Naive thymus-derived CD4-positive, alpha-beta T cell (primary cell): ENCODE data around the gene FHIP1B. TPM values are rescaled to one million over a fixed set of nuclear protein-coding genes. Genes with fewer than 3 reads are reported as not detected.
A peak's percentile ranks its signal among the peaks of the same experiment; 100 is the strongest.
"Not testable (repeated sequence)": the region's sequence is repeated elsewhere in the genome, so short reads cannot be mapped to it uniquely, and the experiment has no call there.

Source experiments
- ATAC-seq: fragments of 150-1000 bp; cut with Tn5 transposase; 2 replicates; pipeline ENCODE4 v1.10.0; 2021; ENCODE audit warnings: mild to moderate bottlenecking, moderate library complexity
- CTCF ChIA-PET: fragments of 350-600 bp; sonication (Branson Sonifier 250); formaldehyde crosslinking; loops from one replicate; lab custom pipeline; 2021; ENCODE audit warnings: antibody characterized with exemption; lab: Charles Lee
- POLR2A ChIA-PET: fragments of 350-600 bp; sonication (Branson Sonifier 250); formaldehyde crosslinking; loops from one replicate; lab custom pipeline; 2021; ENCODE audit warnings: antibody characterized with exemption, inconsistent platforms; lab: Charles Lee
- DNase-seq, 9 donors: peaks; one replicate each; pipeline versions ENCODE4 v3.0.0 to v3.0.0-alpha.2; 2020 to 2022; ENCODE audit warnings: mixed read lengths in 1 of 9
- H3K27ac ChIP-seq: one replicate; pipeline ENCODE4 v1.7.0; 2013; ENCODE audit warnings: mild to moderate bottlenecking, low read depth, low read length, moderate library complexity
- H3K27me3 ChIP-seq, 2 donors: one replicate each; pipeline ENCODE4 v1.7.0; 2013; ENCODE audit warnings: low read length in 2 of 2, mild to moderate bottlenecking in 2 of 2, moderate library complexity in 2 of 2; ENCODE audit not compliant: control insufficient read depth in 2 of 2, insufficient read depth in 2 of 2
- H3K36me3 ChIP-seq, 3 experiments: 1 replicate in 2 of 3; 2 replicates in 1 of 3; pipeline ENCODE4 v1.7.0; 2013; ENCODE audit warnings: low read length in 3 of 3, mild to moderate bottlenecking in 3 of 3, moderate library complexity in 1 of 3; ENCODE audit not compliant: insufficient read depth in 3 of 3, control insufficient read depth in 2 of 3
- H3K4me1 ChIP-seq, 2 donors: one replicate each; pipeline ENCODE4 v1.7.0; 2013; ENCODE audit warnings: low read length in 2 of 2, mild to moderate bottlenecking in 2 of 2, moderate library complexity in 1 of 2; ENCODE audit not compliant: control insufficient read depth in 2 of 2, insufficient read depth in 2 of 2
- H3K4me3 ChIP-seq: 2 replicates; pipeline ENCODE4 v1.7.0; 2013; ENCODE audit warnings: mild to moderate bottlenecking, low read length
- H3K9me3 ChIP-seq, 3 experiments: 1 replicate in 2 of 3; 2 replicates in 1 of 3; pipeline ENCODE4 v1.7.0; 2013; ENCODE audit warnings: low read length in 3 of 3; ENCODE audit not compliant: control insufficient read depth in 2 of 3
- H3K27ac Mint-ChIP-seq, 9 donors: one replicate each; pipeline ENCODE4 v1.8.0; 2020 to 2022; ENCODE audit warnings: mixed read lengths in 9 of 9, mild to moderate bottlenecking in 8 of 9, moderate library complexity in 5 of 9, inconsistent platforms in 2 of 9
- H3K27me3 Mint-ChIP-seq, 5 donors: one replicate each; pipeline ENCODE4 v1.8.0; 2021 to 2022; ENCODE audit warnings: mixed read lengths in 5 of 5, mild to moderate bottlenecking in 1 of 5
- H3K36me3 Mint-ChIP-seq, 5 donors: one replicate each; pipeline ENCODE4 v1.8.0; 2020 to 2022; ENCODE audit warnings: mixed read lengths in 5 of 5, mild to moderate bottlenecking in 3 of 5, inconsistent platforms in 1 of 5
- H3K4me1 Mint-ChIP-seq, 7 donors: one replicate each; pipeline ENCODE4 v1.8.0; 2020 to 2022; ENCODE audit warnings: mixed read lengths in 7 of 7, mild to moderate bottlenecking in 3 of 7, inconsistent platforms in 1 of 7
- H3K4me3 Mint-ChIP-seq, 10 donors: one replicate each; pipeline ENCODE4 v1.8.0; 2020 to 2022; ENCODE audit warnings: mild to moderate bottlenecking in 10 of 10, mixed read lengths in 10 of 10, moderate library complexity in 6 of 10, inconsistent platforms in 2 of 10
- H3K9me3 Mint-ChIP-seq, 11 donors: one replicate each; pipeline ENCODE4 v1.8.0; 2020 to 2022; ENCODE audit warnings: mixed read lengths in 11 of 11, mild to moderate bottlenecking in 4 of 11, inconsistent platforms in 1 of 11, moderate library complexity in 1 of 11
- intact Hi-C, 2 donors: fragments of 100-400 bp; cut with micrococcal nuclease; formaldehyde crosslinking; loops; one replicate each; pipeline ENCODE4 v1.15.1; 2023
- polyA plus RNA-seq, 2 donors: library from polyadenylated mRNA; unstranded; fragments of 300-500 nt; fragmentation: Illumina TruSeq; gene quantifications; one replicate each; pipeline ENCODE4 v1.2.3, GENCODE V29; 2021
- total RNA-seq, 6 experiments: library from RNA in 5 of 6; stranded (reverse) in 5 of 6; gene quantifications; 1 replicate in 5 of 6; 2 replicates in 1 of 6; pipeline ENCODE4 v1.2.3 and lab custom pipeline; 2021 to 2026

Gene FHIP1B
- total and polyA plus RNA-seq, 7 experiments from 2014 or later, result 9.7 to 52.4 (median 31.4) TPM

- intact Hi-C loops, result loop anchor here (5.0 kb wide), 2 partner anchors 64 to 189 kb away; partner anchors contain the start of gene HPX (in 1 of the 2)
Measured at GRCh38 chr11:6253197-6253596, 18.8 kb upstream of the FHIP1B start.

DNA sequence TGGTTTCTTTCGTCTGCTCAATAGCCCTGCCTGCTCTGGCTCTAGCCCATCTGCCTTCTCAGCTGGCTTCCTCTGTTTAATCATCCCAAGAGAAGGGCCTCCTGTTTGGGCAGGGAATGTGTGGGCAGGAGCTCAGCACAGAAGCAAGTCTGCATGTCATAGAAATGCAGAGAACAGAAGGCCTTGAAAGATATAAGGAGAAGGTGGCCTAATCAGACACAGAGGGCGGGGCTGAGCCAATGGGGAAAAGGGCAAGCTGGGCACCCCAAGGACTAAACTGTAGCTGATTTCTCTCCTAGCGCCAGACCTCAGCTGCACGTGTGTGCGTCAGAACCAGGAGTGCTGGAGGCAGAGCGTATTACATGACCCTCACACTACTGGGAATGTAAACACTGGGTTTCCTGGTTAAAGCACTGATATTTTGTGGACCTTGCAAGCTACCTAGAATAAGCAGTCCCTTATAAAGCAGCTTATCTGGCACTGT lies 17.6 kb upstream of the FHIP1B start:
- no peaks in the 10 kb centered on the region for H3K9me3 Mint-ChIP-seq
- H3K27ac Mint-ChIP-seq, result no peak overlapping the region
- Histone ChIP-seq H3K9me3 (no peaks in the 10 kb centered on the region), H3K4me3 (no peak overlapping the region), H3K36me3 (no peaks in the 10 kb centered on the region), H3K4me1 (no peaks in the 10 kb centered on the region), H3K27me3 (no peaks in the 10 kb centered on the region), H3K27ac (no peak overlapping the region)
- H3K27me3 Mint-ChIP-seq, result peaks cover 0 to 17% (median 0%) of the 10 kb centered on the region in 5 donors
- H3K4me1 Mint-ChIP-seq, result no peaks in the 10 kb centered on the region
- ChIA-PET POLR2A (no interaction called here), CTCF (interaction anchor here (0.6 to 4.8 kb wide), 3 partner anchors 9 to 100 kb away, joined by 3 to 27 read pairs (median 14); partner anchors contain the start of gene CCKBR)
- ATAC-seq (no peak), DNase-seq (no peak)
- H3K36me3 Mint-ChIP-seq, result no peaks in the 10 kb centered on the region
- intact Hi-C loops, result loop anchor here (1.0 to 5.0 kb wide), 5 partner anchors 64 to 253 kb away; partner anchors contain the start of gene HPX (in 1 of the 2)
- H3K4me3 Mint-ChIP-seq, result no peak overlapping the region

More at GRCh38 chr11:6253197-6253596, 18.8 kb upstream of the FHIP1B start:
- ATAC-seq, result no peak
- Histone ChIP-seq H3K4me1 (no peaks in the 10 kb centered on the region), H3K27me3 (peaks cover 0 to under 1% of the 10 kb centered on the region in 2 donors), H3K27ac (no peak overlapping the region), H3K4me3 (no peak overlapping the region), H3K9me3 (no peaks in the 10 kb centered on the region), H3K36me3 (no peaks in the 10 kb centered on the region)
- POLR2A ChIA-PET, result no interaction called here
- H3K36me3 Mint-ChIP-seq, result no peaks in the 10 kb centered on the region
- no peak overlapping the region for H3K27ac Mint-ChIP-seq
- DNase-seq, result no peak
- H3K4me1 Mint-ChIP-seq, result no peaks in the 10 kb centered on the region
- no peaks in the 10 kb centered on the region for H3K9me3 Mint-ChIP-seq
- H3K4me3 Mint-ChIP-seq, result no peak overlapping the region
- CTCF ChIA-PET, result interaction anchor here (4.8 kb wide), 1 partner anchor 99 kb away, joined by 27 read pairs; no protein-coding TSS in a partner anchor
- peaks cover 0 to 9% (median 4%) of the 10 kb centered on the region in 5 donors for H3K27me3 Mint-ChIP-seq

- no peak overlapping the region for H3K4me3 Mint-ChIP-seq
- Histone ChIP-seq H3K4me1 (no peaks in the 10 kb centered on the region), H3K27ac (no peak overlapping the region), H3K27me3 (no peaks in the 10 kb centered on the region), H3K36me3 (no peaks in the 10 kb centered on the region), H3K4me3 (no peak overlapping the region), H3K9me3 (no peaks in the 10 kb centered on the region)
- H3K36me3 Mint-ChIP-seq, result no peaks in the 10 kb centered on the region
- H3K4me1 Mint-ChIP-seq, result no peaks in the 10 kb centered on the region
- intact Hi-C loops, result loop anchor here (1.0 to 5.0 kb wide), 5 partner anchors 65 to 254 kb away; partner anchors contain the start of gene HPX (in 1 of the 2)
- ATAC-seq (peak; percentile 71), DNase-seq (peak in 5 of 9 donors; percentile 21 to 51 (median 27))
- no peaks in the 10 kb centered on the region for H3K9me3 Mint-ChIP-seq
- ChIA-PET POLR2A (no interaction called here), CTCF (interaction anchor here (0.6 to 4.8 kb wide), 6 partner anchors 10 to 168 kb away, joined by 3 to 27 read pairs (median 5); partner anchors contain the start of genes APBB1 and CCKBR)
- H3K27ac Mint-ChIP-seq, result no peak overlapping the region
- peaks cover 0 to 17% (median 0%) of the 10 kb centered on the region in 5 donors for H3K27me3 Mint-ChIP-seq
Measured at GRCh38 chr11:6251120-6251733, 16.8 kb upstream of the FHIP1B start.

GRCh38 chr11:6249770-6250555 lies 15.5 kb upstream of the FHIP1B start:
- Mint-ChIP-seq H3K36me3 (no peaks in the 10 kb centered on the region), H3K4me3 (no peak overlapping the region), H3K9me3 (no peaks in the 10 kb centered on the region), H3K27me3 (peaks cover 0 to 21% (median 0%) of the 10 kb centered on the region in 5 donors), H3K4me1 (no peaks in the 10 kb centered on the region), H3K27ac (no peak overlapping the region)
- H3K36me3 ChIP-seq, result no peaks in the 10 kb centered on the region
- ChIA-PET CTCF (interaction anchor here (0.6 to 4.8 kb wide), 4 partner anchors 11 to 102 kb away, joined by 3 to 27 read pairs (median 9); partner anchors contain the start of gene CCKBR), POLR2A (interaction anchor here (0.8 kb wide), 1 partner anchor 128 kb away, joined by 3 read pairs; no protein-coding TSS in a partner anchor)
- H3K27me3 ChIP-seq, result no peaks in the 10 kb centered on the region
- no peak overlapping the region for H3K4me3 ChIP-seq
- no peaks in the 10 kb centered on the region for H3K4me1 ChIP-seq
- no peak overlapping the region for H3K27ac ChIP-seq
- ATAC-seq, result no peak
- H3K9me3 ChIP-seq, result no peaks in the 10 kb centered on the region
- DNase-seq, result no peak
- intact Hi-C loops, result loop anchor here (5.0 kb wide), 2 partner anchors 67 to 192 kb away; partner anchors contain the start of gene HPX (in 1 of the 2)

DNA sequence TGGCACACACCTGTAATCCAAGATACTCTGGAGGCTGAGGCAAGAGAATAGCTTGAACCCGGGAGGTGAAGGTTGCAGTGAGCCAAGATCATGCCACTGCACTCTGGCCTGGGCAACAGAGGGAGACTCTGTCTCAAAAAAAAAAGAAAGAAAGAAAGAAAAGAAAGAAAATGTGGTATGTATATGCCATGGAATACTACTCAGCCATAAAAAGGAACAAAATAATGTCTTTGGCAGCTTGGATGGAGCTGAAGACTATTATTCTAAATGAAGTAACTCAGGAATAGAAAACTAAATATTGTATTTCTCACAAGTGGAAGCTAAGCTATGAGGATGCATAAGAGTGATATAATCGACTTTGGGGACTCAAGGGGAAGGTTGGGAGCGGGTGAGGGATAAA lies 14.5 kb upstream of the FHIP1B start:
- H3K27ac Mint-ChIP-seq, POLR2A ChIA-PET, H3K4me3 ChIP-seq, H3K9me3 Mint-ChIP-seq, H3K27me3 ChIP-seq, H3K4me1 ChIP-seq, intact Hi-C loops, H3K27ac ChIP-seq, DNase-seq, H3K4me1 Mint-ChIP-seq, H3K4me3 Mint-ChIP-seq, H3K36me3 Mint-ChIP-seq, H3K9me3 ChIP-seq, H3K36me3 ChIP-seq, ATAC-seq: not testable (repeated sequence)
- peaks cover 0 to 21% (median 0%) of the 10 kb centered on the region in 5 donors for H3K27me3 Mint-ChIP-seq
- CTCF ChIA-PET, result interaction anchor here (4.8 kb wide), 1 partner anchor 103 kb away, joined by 27 read pairs; no protein-coding TSS in a partner anchor

DNA sequence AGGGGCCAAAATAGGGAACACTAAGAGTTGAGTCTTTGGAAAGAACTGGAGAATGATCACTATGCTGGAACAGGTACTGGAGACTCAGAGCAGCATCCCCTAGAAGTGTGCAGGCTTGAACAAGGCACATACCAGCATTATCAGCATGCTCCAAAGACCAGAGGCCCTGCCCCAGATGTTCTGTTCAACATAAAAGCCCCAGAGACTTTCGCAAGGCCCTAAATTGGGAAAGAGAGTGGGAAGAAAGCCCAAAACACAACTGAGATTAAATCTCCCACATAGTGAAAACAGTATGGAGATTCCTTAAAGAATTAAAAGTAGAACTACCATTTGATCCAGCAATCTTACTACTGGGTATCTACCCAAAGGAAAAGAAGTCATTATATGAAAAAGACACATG lies 13.8 kb upstream of the FHIP1B start:
- Histone ChIP-seq H3K4me1 (no peaks in the 10 kb centered on the region), H3K36me3 (no peaks in the 10 kb centered on the region), H3K27me3 (no peaks in the 10 kb centered on the region), H3K27ac (no peak overlapping the region), H3K9me3 (no peaks in the 10 kb centered on the region), H3K4me3 (no peak overlapping the region)
- ATAC-seq (no peak), DNase-seq (no peak)
- POLR2A ChIA-PET, result no interaction called here
- Mint-ChIP-seq H3K4me1 (no peaks in the 10 kb centered on the region), H3K27me3 (peaks cover 5 to 28% (median 6%) of the 10 kb centered on the region in 5 donors), H3K9me3 (no peaks in the 10 kb centered on the region), H3K36me3 (no peaks in the 10 kb centered on the region), H3K27ac (no peak overlapping the region), H3K4me3 (no peak overlapping the region)
- intact Hi-C loops, result no loop called here
- CTCF ChIA-PET, result no interaction called here
